ENCODE results near the gene METTL2A.
A peak's percentile ranks its signal among the peaks of the same experiment; 100 is the strongest.
"Not testable (repeated sequence)": the region's sequence is repeated elsewhere in the genome, so short reads cannot be mapped to it uniquely, and the experiment has no call there.

Gene METTL2A

GRCh38 chr17:62444063-62444462 lies 20.4 kb downstream of the METTL2A start:
- no peak for TF ChIP-seq CTCF (IDR thresholded peaks at IDR 0.05; ENCODE audit: insufficient read depth, low read length, poor library complexity, severe bottlenecking)
- TF ChIP-seq EZH2phosphoT487 (conservative IDR thresholded peaks at IDR 0.05; ENCODE audit: low read length), result no peak
- H3F3A ChIP-seq (ENCODE audit: insufficient read depth), result peaks cover 8% of the 10 kb centered on the region; the same call in 1 of the 2 replicates
- H3K27me3 ChIP-seq (ENCODE audit: low read length), result no peaks in the 10 kb centered on the region
- H3K9ac ChIP-seq (ENCODE audit: low read length), result no peak overlapping the region
- no peaks in the 10 kb centered on the region for H3K9me2 ChIP-seq (replicated peaks; ENCODE audit: insufficient read depth, low read length)
- H3K36me3 ChIP-seq (ENCODE audit: low read length), result peaks cover 4% of the 10 kb centered on the region; the same call in 1 of the 2 replicates
- no peak overlapping the region for H2AFZ ChIP-seq (ENCODE audit: low read depth, low read length, severe bottlenecking)
- H3K9me3 ChIP-seq (ENCODE audit: insufficient read depth, low read length), result no peaks in the 10 kb centered on the region
- H3K79me2 ChIP-seq (ENCODE audit: insufficient read depth, low read length), result no peaks in the 10 kb centered on the region
- no peak overlapping the region for H3K27ac ChIP-seq (ENCODE audit: low read depth, low read length)
- H3K4me3 ChIP-seq (ENCODE audit: insufficient read depth, low read length, poor library complexity, severe bottlenecking), result no peak overlapping the region
- H3K4me2 ChIP-seq (ENCODE audit: low read depth, low read length, poor library complexity, severe bottlenecking), result no peak overlapping the region
- H4K20me1 ChIP-seq (ENCODE audit: low read depth, low read length), result no peaks in the 10 kb centered on the region

- H4K20me1 ChIP-seq (ENCODE audit: low read depth, low read length); H3K9ac ChIP-seq (ENCODE audit: low read length); H3F3A ChIP-seq (ENCODE audit: insufficient read depth); H3K9me3 ChIP-seq (ENCODE audit: insufficient read depth, low read length); H3K4me2 ChIP-seq (ENCODE audit: low read depth, low read length, poor library complexity, severe bottlenecking); H2AFZ ChIP-seq (ENCODE audit: low read depth, low read length, severe bottlenecking); H3K9me2 ChIP-seq (replicated peaks; ENCODE audit: insufficient read depth, low read length); H3K79me2 ChIP-seq (ENCODE audit: insufficient read depth, low read length); H3K27ac ChIP-seq (ENCODE audit: low read depth, low read length); H3K4me3 ChIP-seq (ENCODE audit: insufficient read depth, low read length, poor library complexity, severe bottlenecking); H3K27me3 ChIP-seq (ENCODE audit: low read length); H3K36me3 ChIP-seq (ENCODE audit: low read length): not testable (repeated sequence)
Observed at GRCh38 chr17:62445791-62446190, 22.1 kb downstream of the METTL2A start.

GRCh38 chr17:62452195-62452594 lies 28.5 kb downstream of the METTL2A start:
- H2AFZ ChIP-seq (ENCODE audit: low read depth, low read length, severe bottlenecking); H3K36me3 ChIP-seq (ENCODE audit: low read length); H4K20me1 ChIP-seq (ENCODE audit: low read depth, low read length); H3K27me3 ChIP-seq (ENCODE audit: low read length); H3K4me3 ChIP-seq (ENCODE audit: insufficient read depth, low read length, poor library complexity, severe bottlenecking); H3K9me3 ChIP-seq (ENCODE audit: insufficient read depth, low read length); H3K79me2 ChIP-seq (ENCODE audit: insufficient read depth, low read length); H3K9me2 ChIP-seq (replicated peaks; ENCODE audit: insufficient read depth, low read length): not testable (repeated sequence)
- H3K27ac ChIP-seq (ENCODE audit: low read depth, low read length), result peak overlapping the region; percentile 95
- peak overlapping the region; percentile 42; the same call in 1 of the 2 replicates for H3K9ac ChIP-seq (ENCODE audit: low read length)
- H3K4me2 ChIP-seq (ENCODE audit: low read depth, low read length, poor library complexity, severe bottlenecking), result peak overlapping the region; percentile 57
- H3F3A ChIP-seq (ENCODE audit: insufficient read depth), result peaks cover 58% of the 10 kb centered on the region

- Histone ChIP-seq H3F3A (ENCODE audit: insufficient read depth) (peaks cover 62% of the 10 kb centered on the region), H3K9ac (ENCODE audit: low read length) (peak overlapping the region; percentile 42), H3K27ac (ENCODE audit: low read depth, low read length) (peak overlapping the region; percentile 95), H3K4me2 (ENCODE audit: low read depth, low read length, poor library complexity, severe bottlenecking) (peak overlapping the region; percentile 57)
- H2AFZ ChIP-seq (ENCODE audit: low read depth, low read length, severe bottlenecking); H3K79me2 ChIP-seq (ENCODE audit: insufficient read depth, low read length); H3K36me3 ChIP-seq (ENCODE audit: low read length); H4K20me1 ChIP-seq (ENCODE audit: low read depth, low read length); H3K9me3 ChIP-seq (ENCODE audit: insufficient read depth, low read length); H3K4me3 ChIP-seq (ENCODE audit: insufficient read depth, low read length, poor library complexity, severe bottlenecking); H3K27me3 ChIP-seq (ENCODE audit: low read length); H3K9me2 ChIP-seq (replicated peaks; ENCODE audit: insufficient read depth, low read length): not testable (repeated sequence)
Observed at GRCh38 chr17:62453041-62453440, 29.3 kb downstream of the METTL2A start.

- H3K9me3 ChIP-seq (ENCODE audit: insufficient read depth, low read length); H2AFZ ChIP-seq (ENCODE audit: low read depth, low read length, severe bottlenecking); H3K9me2 ChIP-seq (replicated peaks; ENCODE audit: insufficient read depth, low read length); H3K36me3 ChIP-seq (ENCODE audit: low read length); H3K79me2 ChIP-seq (ENCODE audit: insufficient read depth, low read length); H3K27me3 ChIP-seq (ENCODE audit: low read length); H4K20me1 ChIP-seq (ENCODE audit: low read depth, low read length): not testable (repeated sequence)
- peak overlapping the region; percentile 1 for H3K4me3 ChIP-seq (ENCODE audit: insufficient read depth, low read length, poor library complexity, severe bottlenecking)
- peak overlapping the region; percentile 95 for H3K27ac ChIP-seq (ENCODE audit: low read depth, low read length)
- peaks cover 65% of the 10 kb centered on the region for H3F3A ChIP-seq (ENCODE audit: insufficient read depth)
- H3K9ac ChIP-seq (ENCODE audit: low read length), result peak overlapping the region; percentile 42
- H3K4me2 ChIP-seq (ENCODE audit: low read depth, low read length, poor library complexity, severe bottlenecking), result peak overlapping the region; percentile 57
Observed at GRCh38 chr17:62453656-62454055, 30.0 kb downstream of the METTL2A start.

- H3K79me2 ChIP-seq (ENCODE audit: insufficient read depth, low read length); H2AFZ ChIP-seq (ENCODE audit: low read depth, low read length, severe bottlenecking); H3K36me3 ChIP-seq (ENCODE audit: low read length); H3K9me3 ChIP-seq (ENCODE audit: insufficient read depth, low read length); H3K27me3 ChIP-seq (ENCODE audit: low read length); H4K20me1 ChIP-seq (ENCODE audit: low read depth, low read length); H3K9me2 ChIP-seq (replicated peaks; ENCODE audit: insufficient read depth, low read length): not testable (repeated sequence)
- Histone ChIP-seq H3K27ac (ENCODE audit: low read depth, low read length) (peak overlapping the region; percentile 95), H3K9ac (ENCODE audit: low read length) (peak overlapping the region; percentile 42), H3K4me2 (ENCODE audit: low read depth, low read length, poor library complexity, severe bottlenecking) (peak overlapping the region; percentile 57), H3F3A (ENCODE audit: insufficient read depth) (peaks cover 65% of the 10 kb centered on the region), H3K4me3 (ENCODE audit: insufficient read depth, low read length, poor library complexity, severe bottlenecking) (peak overlapping the region; percentile 1)
Observed at GRCh38 chr17:62454111-62454510, 30.4 kb downstream of the METTL2A start.

All from SU-DHL-6 (cell line).